GM18873 (cell line): ENCODE results near the gene DAAM2.

Experiments used
- ATAC-seq: cut with Tn5 transposase; IDR thresholded peaks from one replicate; pipeline ENCODE4 v1.9.1; 2021; ENCODE audit warnings: mild to moderate bottlenecking, moderate library complexity, moderate number of reproducible peaks; ENCODE audit not compliant: unreplicated experiment, low FRiP score

DAAM2 gene

GRCh38 chr6:39945626-39946025 is 153.4 kb downstream of the DAAM2 start:
- no peak for ATAC-seq

GRCh38 chr6:39947611-39948068 is 155.5 kb downstream of the DAAM2 start:
- no peak for ATAC-seq

GRCh38 chr6:39948199-39948791 is 156.1 kb downstream of the DAAM2 start:
- ATAC-seq = no peak

- ATAC-seq = no peak
Observed at GRCh38 chr6:39950125-39950720, 158.0 kb downstream of the DAAM2 start.

GRCh38 chr6:39951191-39951590 is 159.0 kb downstream of the DAAM2 start:
- no peak for ATAC-seq

- ATAC-seq = no peak
Observed at GRCh38 chr6:39951716-39952115, 159.5 kb downstream of the DAAM2 start.

- no peak for ATAC-seq
Observed at GRCh38 chr6:39952167-39952566, 160.0 kb downstream of the DAAM2 start.

- ATAC-seq = no peak
Observed at GRCh38 chr6:39953076-39953618, 161.0 kb downstream of the DAAM2 start.
